Measurements from ENCODE around the gene PRDM16.

PRDM16 gene

DNA sequence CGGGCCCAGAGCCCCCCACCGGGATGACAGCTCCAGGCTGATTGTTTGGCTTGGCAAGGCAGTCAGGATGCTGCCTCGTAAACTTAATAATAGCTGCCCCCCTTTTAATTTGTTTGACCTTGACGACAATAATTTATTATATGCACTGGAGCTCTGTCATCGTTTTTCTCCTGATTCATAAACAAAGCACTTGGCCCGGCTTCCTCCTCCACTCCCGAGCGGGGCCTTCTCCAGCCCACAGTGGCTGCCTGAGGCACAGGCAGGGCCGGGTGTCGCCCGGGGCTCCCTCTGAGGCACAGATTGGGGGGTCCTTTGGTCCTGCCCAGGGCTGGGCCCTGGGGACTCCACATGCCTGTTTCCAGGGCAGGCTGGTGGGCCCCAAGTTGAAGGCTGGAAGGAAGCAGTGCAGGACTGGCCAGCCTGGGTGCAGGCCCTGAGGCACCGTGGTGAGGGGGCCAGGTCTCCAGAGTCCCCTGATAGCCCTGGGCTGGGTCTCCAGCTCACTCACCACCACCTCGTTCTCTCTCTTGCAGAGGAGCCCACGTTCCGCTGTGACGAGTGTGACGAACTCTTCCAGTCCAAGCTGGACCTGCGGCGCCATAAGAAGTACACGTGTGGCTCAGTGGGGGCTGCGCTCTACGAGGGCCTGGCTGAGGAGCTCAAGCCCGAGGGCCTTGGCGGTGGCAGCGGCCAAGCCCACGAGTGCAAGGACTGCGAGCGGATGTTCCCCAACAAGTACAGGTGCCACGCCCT lies 333.4 kb downstream of the PRDM16 start:
- no peak for DNase-seq (ENCODE audit: extremely low read depth in 1 of 2, low read depth in 1 of 2)

DNA sequence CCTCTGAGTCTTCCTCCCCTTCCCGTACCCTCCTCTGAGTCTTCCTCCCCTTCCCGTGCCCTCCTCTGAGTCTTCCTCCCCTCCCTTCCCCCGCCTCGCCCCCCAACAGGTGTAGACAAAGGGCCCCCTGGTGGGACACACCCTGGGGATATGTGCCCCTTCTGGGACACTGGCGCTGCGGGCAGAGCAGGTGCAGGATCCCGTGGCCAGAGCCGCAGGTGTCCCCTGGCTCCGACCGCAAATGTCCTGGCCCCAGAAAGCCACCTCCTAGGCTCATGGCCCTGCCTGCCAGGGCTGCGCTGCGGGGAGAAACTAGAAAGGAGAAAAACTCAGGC lies 334.0 kb downstream of the PRDM16 start:
- no peak for DNase-seq (ENCODE audit: extremely low read depth in 1 of 2, low read depth in 1 of 2)

DNA sequence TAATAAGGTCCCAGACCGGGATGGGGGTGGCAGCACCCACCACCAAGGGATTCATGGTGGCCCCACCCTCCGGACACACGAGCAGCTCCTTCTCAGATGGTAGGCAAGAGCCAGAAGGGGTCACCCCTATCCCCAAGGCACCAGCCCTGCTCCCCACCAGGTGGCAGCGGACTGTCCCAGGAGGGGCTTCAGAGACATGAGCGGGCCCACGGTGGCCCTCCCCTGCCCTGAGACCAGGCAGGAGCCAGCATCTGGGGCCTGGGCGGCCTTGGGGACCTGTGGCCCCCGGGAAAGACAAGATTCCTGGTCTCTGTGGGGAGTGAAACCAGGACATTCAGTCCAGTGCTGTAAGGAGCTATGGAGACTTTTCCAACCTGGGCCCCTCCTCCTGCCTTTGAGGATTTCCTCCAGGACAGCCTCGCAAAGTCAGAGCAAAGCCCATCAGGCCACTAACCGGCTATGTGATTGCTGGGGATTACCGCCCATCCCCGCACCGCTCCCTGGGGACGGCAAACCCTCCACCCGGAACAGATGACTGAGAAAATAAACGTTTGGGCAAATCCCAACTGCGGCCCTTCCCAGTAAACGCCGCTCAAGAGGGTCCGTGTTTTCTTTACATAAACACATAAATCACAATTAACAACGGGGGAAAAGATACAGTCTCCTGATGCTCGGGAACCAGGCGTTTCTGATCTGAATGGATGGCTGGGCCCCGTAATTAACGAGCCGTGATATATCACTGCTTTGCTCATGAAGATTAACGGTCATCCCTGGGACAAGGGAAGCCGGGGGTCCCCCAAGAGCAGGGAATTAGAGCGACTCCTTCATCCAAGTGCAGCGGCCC lies 334.6 kb downstream of the PRDM16 start:
- DNase-seq (ENCODE audit: extremely low read depth in 1 of 2, low read depth in 1 of 2), result no peak

DNA sequence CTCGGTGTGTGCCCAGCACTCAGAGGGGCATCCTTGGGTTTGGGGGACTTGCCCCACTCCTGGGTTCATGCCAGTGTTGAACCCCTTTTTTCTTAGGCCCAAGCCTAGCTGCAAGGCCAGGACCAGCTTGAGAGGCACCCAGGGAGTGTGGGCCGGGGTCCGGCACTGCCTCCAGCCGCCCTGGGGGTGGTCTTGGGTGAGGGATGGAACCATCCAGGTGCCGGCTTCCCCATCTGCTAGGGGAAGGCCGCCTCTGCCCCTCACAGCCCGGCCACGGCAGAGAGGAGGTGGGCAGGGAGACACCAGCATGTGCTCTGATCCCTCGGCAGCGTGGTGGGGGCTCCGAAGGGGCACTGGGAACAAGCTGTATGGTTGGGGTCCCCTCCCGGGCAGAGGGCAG lies 335.3 kb downstream of the PRDM16 start:
- no peak for DNase-seq (ENCODE audit: extremely low read depth in 1 of 2, low read depth in 1 of 2)

DNA sequence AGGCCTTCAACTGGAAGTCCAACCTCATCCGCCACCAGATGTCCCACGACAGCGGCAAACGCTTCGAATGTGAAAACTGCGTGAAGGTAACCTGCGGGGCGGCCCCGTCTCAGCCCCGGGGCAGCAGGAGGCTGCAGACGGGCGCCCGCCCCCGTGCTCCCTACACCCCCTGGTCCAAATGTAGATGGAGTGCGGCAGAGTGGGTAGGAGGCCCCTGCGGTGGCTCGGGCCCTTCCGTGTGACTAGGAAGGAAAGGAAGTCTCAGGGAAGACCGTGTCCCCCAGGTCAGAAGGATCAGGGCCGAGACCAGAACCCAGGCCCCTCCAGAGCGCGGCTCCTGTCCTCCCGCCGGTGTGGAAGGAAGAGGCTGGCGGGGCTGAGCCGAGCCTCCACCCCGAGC lies 335.8 kb downstream of the PRDM16 start:
- no peak for DNase-seq (ENCODE audit: extremely low read depth in 1 of 2, low read depth in 1 of 2)

DNA sequence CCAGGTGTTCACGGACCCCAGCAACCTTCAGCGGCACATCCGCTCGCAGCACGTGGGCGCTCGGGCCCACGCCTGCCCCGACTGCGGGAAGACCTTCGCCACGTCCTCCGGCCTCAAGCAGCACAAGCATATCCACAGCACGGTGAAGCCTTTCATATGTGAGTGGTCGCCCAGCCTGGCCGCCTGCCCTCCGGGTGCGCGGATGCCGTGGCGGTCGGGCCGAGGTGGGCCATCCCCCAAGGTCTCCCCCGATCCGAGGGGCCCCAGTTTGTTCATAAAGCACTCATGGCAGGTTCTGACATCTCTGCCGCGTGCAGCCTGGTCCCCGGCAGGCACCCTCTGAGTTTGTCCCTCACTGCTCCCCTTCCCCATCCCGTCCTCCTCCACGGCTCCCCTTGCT lies 336.5 kb downstream of the PRDM16 start:
- DNase-seq (ENCODE audit: extremely low read depth in 1 of 2, low read depth in 1 of 2), result no peak

DNA sequence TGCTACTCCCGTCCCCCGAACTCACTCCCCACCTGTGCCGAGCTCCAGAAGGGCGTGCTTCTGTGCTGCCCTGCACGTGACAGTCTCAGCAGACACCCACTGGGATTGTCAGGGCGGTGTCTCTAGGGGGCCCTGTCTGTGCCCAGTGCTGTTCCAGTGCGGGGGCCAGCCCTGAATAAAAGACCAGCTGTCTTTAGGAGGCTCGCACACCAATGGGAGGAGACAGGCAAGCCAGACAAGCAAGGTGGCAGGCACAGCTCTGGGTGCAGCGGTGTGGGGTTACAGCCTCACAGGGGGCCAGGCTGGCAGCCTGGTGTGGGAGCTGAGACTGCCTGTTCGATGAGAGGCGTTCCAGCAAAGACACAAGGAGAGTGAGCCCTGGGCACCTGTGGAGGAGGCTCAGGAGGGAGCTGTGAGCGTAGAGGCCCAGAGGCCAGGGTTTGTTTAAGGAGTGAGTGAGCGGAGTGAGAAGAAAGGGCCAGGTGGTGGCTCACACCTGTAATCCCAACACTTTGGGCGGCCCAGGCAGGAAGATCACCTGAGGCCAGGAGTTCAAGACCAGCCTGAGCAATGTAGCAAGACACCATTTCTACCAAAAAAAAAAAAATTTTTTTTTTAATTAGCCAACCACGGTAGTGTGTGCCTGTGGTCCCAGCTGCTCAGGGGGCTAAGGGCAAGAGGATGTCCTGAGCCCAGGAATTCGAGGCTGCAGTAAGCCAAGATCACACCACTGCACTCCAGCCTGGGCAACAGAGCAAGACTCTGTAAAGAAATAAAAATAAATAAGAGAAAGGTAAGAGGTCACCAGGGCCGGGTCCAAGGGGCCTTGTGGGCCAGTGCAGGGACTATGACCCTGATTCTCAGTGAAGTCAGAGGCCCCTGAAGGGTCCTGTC lies 337.2 kb downstream of the PRDM16 start:
- no peak for DNase-seq (ENCODE audit: extremely low read depth in 1 of 2, low read depth in 1 of 2)

DNA sequence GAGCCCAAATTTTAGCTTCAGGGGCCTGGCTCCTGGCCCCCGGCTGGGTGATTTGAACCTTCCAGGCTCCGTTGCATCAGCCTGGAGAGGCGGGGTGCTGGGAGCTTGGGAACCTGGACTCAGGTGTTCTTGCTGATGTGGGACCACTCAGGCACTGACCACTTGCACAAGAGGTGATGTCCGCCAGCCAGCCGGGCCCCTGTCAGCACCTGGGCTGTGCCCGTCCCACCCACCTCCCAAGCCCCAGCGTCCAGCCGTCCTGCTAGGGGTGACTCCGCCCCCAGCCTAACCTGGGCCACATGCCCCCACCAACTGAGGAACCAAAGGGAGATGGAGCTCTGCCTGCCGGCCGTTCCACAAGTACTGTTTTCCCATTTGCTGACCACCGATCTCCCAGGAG lies 338.0 kb downstream of the PRDM16 start:
- DNase-seq (ENCODE audit: extremely low read depth in 1 of 2, low read depth in 1 of 2), result no peak

DNA sequence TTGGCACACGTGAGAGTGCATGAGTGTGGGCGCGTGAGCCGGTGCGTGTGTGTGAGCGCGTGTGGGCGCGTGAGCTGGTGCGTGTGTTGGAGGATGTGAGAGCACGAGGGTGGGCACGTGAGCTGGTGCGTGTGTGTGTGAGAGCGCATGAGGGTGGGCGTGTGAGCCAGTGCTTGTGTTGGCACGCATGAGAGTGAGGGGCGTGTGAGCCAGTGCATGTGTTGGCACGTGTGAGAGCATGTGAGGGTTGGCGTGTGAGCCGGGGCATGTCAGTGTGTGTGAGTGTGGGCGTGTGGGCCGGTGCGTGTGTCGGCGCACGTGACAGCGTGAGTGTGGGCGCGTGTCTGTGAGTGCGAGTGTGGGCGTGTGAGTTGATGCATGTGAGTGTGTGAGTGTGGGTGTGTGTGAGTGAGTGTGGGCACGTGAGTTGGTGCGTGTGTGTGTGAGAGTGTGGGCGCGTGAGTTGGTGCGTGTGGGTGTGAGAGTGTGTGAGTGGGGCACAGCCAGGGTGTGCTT lies 339.8 kb downstream of the PRDM16 start:
- no peak for DNase-seq (ENCODE audit: extremely low read depth in 1 of 2, low read depth in 1 of 2)

DNA sequence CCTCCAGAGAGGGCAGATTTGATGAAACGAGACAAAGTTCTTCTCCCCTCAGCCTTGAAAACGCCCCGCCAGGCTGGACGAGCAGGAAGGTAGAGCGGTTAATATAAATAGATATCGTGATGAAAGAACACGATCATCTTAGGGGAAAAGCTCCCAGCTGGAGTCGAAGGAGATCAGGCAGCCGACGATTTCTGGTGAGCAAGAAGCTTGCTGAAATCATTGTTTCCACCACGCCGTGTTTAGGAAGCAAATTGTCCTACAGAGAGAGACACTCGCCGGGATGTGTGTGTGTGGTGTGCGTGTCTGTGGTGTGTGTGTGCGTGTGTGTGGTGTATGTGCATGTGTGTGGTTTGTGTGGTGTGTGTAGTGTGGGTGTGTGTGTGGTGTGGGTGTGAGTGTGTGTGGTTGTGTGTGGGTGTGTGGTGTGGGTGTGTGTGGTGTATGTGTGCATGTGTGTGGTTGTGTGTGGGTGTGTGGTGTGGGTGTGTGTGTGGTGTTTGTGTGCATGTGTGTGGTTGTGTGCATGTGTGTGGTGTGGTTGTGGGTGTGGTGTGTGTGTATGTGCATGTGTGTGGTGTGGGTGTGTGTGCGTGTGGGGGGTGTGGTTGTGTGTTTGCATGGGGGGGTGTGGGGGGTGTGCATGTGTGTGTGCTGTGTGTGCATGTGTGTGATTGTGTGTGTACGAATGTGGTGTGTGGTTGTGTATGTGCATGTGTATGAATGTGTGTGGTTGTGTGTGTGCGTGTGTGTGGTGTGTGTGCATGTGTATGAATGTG lies 340.6 kb downstream of the PRDM16 start:
- DNase-seq (ENCODE audit: extremely low read depth in 1 of 2, low read depth in 1 of 2), result no peak

DNA sequence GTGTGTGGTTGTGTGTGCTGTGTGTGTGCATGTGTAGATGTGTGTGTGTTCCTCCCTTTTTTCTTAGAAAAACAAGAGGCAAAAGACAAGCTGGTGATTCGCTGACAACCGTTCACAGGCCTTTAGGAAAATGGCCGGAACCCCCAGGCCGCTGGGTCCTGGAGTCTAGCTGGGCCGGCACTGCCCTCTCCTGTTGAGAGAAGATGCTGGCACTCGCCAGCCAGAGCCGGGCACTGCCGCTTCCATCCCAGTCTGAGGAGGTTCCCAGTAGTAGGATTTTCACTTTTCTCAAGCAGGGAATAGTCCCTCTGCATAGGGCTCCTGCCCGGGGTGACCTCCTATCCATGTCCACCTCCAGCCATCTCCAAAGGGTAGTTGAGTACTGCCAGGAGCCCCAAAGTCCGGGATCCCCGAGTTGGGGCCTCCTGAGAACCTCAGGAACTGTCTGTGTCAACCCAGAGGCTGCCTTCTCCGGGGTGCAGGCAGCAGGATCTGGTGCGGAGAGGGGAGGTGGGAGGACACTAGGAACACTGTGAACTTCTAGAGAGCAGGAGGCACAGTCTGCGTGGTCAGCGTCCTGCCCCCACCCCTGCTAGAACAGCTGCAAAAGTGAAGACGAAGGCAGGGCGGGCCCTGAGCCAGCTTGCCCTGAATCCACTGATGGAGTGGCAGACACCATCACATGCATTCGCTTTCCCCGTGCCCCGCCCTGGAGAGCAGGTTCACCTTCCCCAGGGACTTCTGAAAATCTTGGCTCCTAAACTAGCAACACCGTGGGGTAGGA lies 341.3 kb downstream of the PRDM16 start:
- no peak for DNase-seq (ENCODE audit: extremely low read depth in 1 of 2, low read depth in 1 of 2)

DNA sequence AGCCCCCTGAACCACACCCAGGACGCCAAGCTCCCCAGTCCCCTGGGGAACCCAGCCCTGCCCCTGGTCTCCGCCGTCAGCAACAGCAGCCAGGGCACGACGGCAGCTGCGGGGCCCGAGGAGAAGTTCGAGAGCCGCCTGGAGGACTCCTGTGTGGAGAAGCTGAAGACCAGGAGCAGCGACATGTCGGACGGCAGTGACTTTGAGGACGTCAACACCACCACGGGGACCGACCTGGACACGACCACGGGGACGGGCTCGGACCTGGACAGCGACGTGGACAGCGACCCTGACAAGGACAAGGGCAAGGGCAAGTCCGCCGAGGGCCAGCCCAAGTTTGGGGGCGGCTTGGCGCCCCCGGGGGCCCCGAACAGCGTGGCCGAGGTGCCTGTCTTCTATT lies 342.8 kb downstream of the PRDM16 start:
- DNase-seq (ENCODE audit: extremely low read depth in 1 of 2, low read depth in 1 of 2), result no peak

DNA sequence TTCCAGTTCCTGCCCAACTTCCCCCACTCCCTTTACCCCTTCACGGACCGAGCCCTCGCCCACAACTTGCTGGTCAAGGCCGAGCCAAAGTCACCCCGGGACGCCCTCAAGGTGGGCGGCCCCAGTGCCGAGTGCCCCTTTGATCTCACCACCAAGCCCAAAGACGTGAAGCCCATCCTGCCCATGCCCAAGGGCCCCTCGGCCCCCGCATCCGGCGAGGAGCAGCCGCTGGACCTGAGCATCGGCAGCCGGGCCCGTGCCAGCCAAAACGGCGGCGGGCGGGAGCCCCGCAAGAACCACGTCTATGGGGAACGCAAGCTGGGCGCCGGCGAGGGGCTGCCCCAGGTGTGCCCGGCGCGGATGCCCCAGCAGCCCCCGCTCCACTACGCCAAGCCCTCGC lies 343.4 kb downstream of the PRDM16 start:
- no peak for DNase-seq (ENCODE audit: extremely low read depth in 1 of 2, low read depth in 1 of 2)

DNA sequence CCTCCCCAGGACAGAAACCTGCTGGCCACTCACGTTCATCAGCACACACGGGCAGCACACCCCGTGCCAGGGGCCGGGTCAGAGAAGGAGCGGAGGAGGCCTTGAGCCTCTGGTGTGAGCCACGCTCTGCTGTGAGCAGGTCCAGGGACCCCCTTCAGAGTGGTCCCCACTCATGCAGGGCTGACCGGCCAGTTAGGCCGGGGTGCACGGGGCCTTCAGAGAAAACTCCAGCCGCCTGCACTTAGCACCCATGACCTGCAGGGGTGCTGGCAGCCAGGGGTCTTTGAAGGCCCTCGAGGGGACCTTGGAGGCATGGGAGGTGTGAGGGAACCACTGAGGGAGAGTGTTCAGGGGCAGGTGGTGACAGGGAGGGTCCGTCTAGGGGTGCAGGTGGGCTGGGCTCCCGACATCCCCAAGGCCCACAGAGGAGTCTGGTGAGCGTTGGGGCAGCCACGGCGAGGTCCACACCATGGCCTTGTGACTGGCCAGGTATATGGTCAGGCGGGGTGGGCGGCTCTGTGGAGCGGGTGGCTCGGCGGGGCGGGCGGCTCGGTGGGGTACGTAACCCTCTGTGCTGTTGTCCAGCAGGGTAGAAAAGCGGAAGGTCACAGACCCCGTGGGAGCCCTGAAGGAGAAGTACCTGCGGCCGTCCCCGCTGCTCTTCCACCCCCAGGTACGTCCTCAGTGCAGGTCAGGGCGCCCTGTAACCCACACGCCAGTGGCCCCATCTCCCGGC lies 345.1 kb downstream of the PRDM16 start:
- no peak for DNase-seq (ENCODE audit: extremely low read depth in 1 of 2, low read depth in 1 of 2)

DNA sequence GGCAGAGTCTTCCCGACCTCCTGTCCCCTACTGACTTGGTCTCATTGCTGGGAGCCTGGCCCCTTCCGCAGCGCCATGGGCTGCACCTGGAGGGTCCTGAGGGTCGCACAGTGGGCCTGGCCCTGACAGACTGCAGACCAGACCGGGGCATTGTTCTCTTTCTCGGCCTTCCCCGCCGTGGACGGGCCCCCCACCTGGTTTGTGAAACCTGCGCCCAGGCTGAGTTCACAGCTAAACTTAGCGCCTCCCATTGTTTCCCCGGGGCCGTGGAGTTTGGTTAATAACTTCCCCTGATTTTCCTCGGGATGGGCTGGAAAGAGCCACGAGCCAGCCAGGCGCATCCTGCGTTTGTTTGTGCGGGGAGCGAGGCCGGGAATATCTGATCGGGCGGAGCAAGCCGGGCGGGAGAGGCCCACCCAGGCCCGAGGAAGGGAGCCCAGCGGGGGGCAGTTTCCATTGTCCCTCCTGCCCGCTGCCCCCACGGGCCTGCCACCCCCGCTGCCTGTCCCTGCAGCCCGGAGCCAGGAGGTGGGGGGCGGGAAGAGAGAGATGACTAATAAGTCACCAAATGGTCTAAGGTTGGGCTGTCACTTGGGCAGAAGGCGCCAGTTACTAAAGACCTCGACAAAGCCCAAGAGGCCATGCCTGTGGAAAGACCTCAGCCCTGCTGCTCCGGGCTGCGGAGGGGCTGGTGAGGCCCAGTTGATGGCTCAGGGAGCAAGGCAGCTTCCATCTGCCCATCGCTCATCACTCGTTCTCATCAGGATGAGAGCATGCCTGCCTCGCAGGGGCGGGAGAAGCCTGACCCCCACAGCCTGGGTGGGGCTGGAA lies 346.5 kb downstream of the PRDM16 start:
- no peak for DNase-seq (ENCODE audit: extremely low read depth in 1 of 2, low read depth in 1 of 2)

DNA sequence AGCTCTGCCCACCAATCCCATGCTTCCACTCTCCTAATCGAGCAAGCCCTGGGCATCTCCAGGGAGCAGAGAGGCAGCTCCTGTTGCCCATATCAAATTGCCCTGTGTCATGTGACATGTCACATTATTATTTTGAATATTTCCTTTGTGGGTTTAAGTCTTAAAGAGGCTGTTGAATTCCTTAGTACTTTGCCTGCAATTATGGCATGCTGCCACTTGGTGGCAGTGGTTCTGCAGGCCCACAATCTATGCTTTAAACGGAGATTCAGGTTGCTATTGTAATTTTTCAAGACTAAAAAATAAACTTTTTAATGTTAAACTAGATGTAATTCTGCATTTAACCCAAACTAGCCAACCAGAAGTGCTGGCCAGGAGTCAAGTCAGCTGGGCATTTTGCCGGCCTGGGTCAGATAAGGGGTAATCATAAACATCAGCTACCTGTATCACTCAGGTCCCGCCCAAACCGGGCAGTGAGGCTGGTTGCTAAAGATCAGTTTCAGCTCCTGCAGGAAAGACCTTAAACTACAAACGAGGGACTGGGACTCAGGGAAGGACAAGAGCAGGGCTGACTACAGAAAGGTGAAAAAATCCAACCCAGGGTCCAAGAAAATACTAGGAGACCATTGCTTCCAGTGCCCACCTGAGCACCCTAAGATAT lies 348.2 kb downstream of the PRDM16 start:
- no peak for DNase-seq (ENCODE audit: extremely low read depth in 1 of 2, low read depth in 1 of 2)

DNA sequence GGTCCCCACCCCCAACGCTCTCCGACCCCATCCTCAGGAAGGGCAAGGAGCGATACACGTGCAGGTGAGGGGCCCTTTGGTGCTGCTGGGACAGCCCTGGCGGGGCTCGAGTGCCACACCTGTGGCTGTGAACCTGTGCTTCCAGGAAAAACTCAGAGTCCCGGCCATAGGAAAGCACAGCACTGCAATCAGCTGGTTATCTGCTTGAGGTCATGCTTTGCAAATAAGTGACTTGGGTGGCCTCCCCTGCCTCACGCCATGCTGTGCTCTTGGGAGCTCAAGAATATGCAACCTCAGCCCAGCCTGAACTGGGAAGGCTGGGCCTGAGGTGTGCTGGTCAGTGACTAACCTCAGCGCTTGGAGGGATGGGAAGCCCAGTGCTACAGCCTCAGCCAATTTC lies 348.9 kb downstream of the PRDM16 start:
- no peak for DNase-seq (ENCODE audit: extremely low read depth in 1 of 2, low read depth in 1 of 2)

DNA sequence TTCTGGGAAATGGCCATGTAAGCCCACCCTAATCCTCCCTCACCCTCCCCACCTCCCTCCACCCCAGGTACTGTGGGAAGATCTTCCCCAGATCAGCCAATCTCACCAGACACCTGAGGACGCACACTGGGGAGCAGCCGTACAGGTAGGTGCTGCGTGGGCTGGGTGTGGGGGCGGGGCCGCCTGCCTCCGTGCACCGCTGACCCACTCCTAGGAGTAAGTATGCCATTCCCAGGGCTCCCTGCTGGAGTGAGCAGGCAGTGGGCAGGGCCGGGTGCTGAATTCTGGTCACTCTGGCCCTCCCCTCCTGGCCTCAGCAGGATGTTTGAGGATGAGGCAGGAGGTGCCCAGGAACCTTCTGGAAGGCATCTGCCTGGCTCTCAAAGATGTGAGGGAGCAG lies 349.6 kb downstream of the PRDM16 start:
- no peak for DNase-seq (ENCODE audit: extremely low read depth in 1 of 2, low read depth in 1 of 2)
